ENCODE results near the gene CNTN6. TPM values are rescaled to one million over a fixed set of nuclear protein-coding genes. Genes with fewer than 3 reads are reported as not detected.

CNTN6 gene
- total RNA-seq, 1 experiment from 2014 or later, result not detected

- H3K4me1 ChIP-seq (ENCODE audit: control insufficient read depth, insufficient read depth, low read length), result no peaks in the 10 kb centered on the region
- no peak overlapping the region for H3K4me3 ChIP-seq (ENCODE audit: low read depth in 2 of 2, low read length in 2 of 2)
- TF ChIP-seq CTCF (IDR thresholded peaks at IDR 0.05) (no peak), SIN3A (IDR thresholded peaks at IDR 0.05; ENCODE audit: borderline replicate concordance, insufficient read depth, low read depth, low read length) (no peak), REST (IDR thresholded peaks at IDR 0.05; ENCODE audit: insufficient read depth in 1 of 2, low read depth in 2 of 2, low read length in 1 of 2) (no peak), POLR2AphosphoS5 (IDR thresholded peaks at IDR 0.05; ENCODE audit: low read depth, low read length) (no peak), TCF7L2 (IDR thresholded peaks at IDR 0.05; ENCODE audit: low read depth, low read length) (no peak)
- CTCF ChIA-PET, result no interaction called here
- no peaks in the 10 kb centered on the region for H3K27me3 ChIP-seq (ENCODE audit: control insufficient read depth, insufficient read depth, low read length)
- ATAC-seq (no peak), DNase-seq (ENCODE audit: low read depth, low spot score) (no peak)
- in situ Hi-C loops (cut with HindIII; ENCODE audit: low pct_unique_long_range_greater_than_20kb, low sequenced_read_pairs) (no loop called here), intact Hi-C loops (cut with micrococcal nuclease; ENCODE audit: unreplicated experiment) (no loop called here)
- H3K9me3 ChIP-seq (ENCODE audit: control insufficient read depth, insufficient read depth, low read depth, low read length), result no peaks in the 10 kb centered on the region
- no peak overlapping the region for H3K27ac ChIP-seq (ENCODE audit: low read length)
- POLR2A ChIA-PET, result no interaction called here
- no peaks in the 10 kb centered on the region for H3K36me3 ChIP-seq (ENCODE audit: control insufficient read depth, insufficient read depth, low read length)
- no TSS peak for BruUV-seq (replicated peaks)
Measured at GRCh38 chr3:1091286-1091685, 1.5 kb upstream of the CNTN6 start.

- no peak overlapping the region for H3K27ac ChIP-seq (ENCODE audit: low read length)
- no peaks in the 10 kb centered on the region for H3K36me3 ChIP-seq (ENCODE audit: control insufficient read depth, insufficient read depth, low read length)
- BruUV-seq (replicated peaks), result no TSS peak
- in situ Hi-C loops (cut with HindIII; ENCODE audit: low pct_unique_long_range_greater_than_20kb, low sequenced_read_pairs), result no loop called here
- CTCF ChIA-PET, result no interaction called here
- DNase-seq (ENCODE audit: low read depth, low spot score) (no peak), ATAC-seq (no peak)
- intact Hi-C loops (cut with micrococcal nuclease; ENCODE audit: unreplicated experiment), result no loop called here
- POLR2A ChIA-PET, result no interaction called here
- no peak overlapping the region for H3K4me3 ChIP-seq (ENCODE audit: low read depth in 2 of 2, low read length in 2 of 2)
- no peak for TF ChIP-seq SIN3A (IDR thresholded peaks at IDR 0.05; ENCODE audit: borderline replicate concordance, insufficient read depth, low read depth, low read length)
- no peak for TF ChIP-seq TCF7L2 (IDR thresholded peaks at IDR 0.05; ENCODE audit: low read depth, low read length)
- TF ChIP-seq POLR2AphosphoS5 (IDR thresholded peaks at IDR 0.05; ENCODE audit: low read depth, low read length), result no peak
- TF ChIP-seq REST (IDR thresholded peaks at IDR 0.05; ENCODE audit: insufficient read depth in 1 of 2, low read depth in 2 of 2, low read length in 1 of 2), result no peak
- TF ChIP-seq CTCF (IDR thresholded peaks at IDR 0.05), result no peak
- no peaks in the 10 kb centered on the region for H3K9me3 ChIP-seq (ENCODE audit: control insufficient read depth, insufficient read depth, low read depth, low read length)
- no peaks in the 10 kb centered on the region for H3K4me1 ChIP-seq (ENCODE audit: control insufficient read depth, insufficient read depth, low read length)
- H3K27me3 ChIP-seq (ENCODE audit: control insufficient read depth, insufficient read depth, low read length), result no peaks in the 10 kb centered on the region
Measured at GRCh38 chr3:1092061-1092460, 763 bp upstream of the CNTN6 start.

Measured in Panc1 (cell line).